ENCODE data around the gene KNDC1.

KNDC1 gene

DNA sequence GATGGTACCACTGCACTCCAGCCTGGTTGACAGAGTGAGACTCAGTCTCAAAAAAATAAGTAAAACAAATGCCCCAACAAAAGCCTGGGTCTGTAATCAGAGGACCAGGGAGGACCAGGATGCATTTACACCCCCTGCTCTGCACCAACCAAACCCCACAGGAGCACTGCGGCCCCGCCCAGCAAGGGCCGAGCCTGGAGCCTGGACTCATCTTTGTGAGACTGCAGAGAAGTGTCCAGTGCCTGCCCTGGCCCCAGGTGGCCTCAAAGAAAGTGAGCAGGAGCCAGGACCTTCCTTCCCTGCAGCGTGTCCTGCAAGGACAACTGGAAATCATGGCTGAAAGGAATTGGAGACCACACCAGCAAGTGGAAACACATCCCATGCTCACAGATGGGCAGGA is 31.6 kb downstream of the KNDC1 start:
- DNase-seq = no peak

GRCh38 chr10:133194151-133194550 is 34.1 kb downstream of the KNDC1 start:
- no peak for DNase-seq

- no peak for DNase-seq
Observed at GRCh38 chr10:133195096-133195495, 35.1 kb downstream of the KNDC1 start.

DNA sequence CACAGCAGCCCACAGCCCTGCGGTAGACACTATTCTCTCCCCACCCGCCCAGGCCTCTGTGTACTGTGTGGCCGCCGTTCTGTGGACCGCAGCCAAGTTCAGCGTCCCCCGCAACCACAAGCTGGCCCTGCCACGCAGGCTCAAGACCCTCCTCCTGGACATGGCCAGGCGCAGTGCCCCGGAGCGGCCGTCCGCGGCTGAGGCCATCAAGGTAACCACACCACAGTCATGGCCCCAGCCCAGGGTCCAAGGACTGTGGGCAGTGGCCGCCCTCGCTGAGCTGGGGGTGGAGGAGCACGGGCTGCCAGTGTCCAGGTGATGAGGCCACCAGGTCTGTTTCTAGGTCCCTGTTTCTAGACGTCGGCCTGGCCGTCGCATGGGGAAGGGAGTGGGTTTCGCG is 35.6 kb downstream of the KNDC1 start:
- no peak for DNase-seq

- no peak for DNase-seq
Observed at GRCh38 chr10:133196221-133196915, 36.3 kb downstream of the KNDC1 start.

DNA sequence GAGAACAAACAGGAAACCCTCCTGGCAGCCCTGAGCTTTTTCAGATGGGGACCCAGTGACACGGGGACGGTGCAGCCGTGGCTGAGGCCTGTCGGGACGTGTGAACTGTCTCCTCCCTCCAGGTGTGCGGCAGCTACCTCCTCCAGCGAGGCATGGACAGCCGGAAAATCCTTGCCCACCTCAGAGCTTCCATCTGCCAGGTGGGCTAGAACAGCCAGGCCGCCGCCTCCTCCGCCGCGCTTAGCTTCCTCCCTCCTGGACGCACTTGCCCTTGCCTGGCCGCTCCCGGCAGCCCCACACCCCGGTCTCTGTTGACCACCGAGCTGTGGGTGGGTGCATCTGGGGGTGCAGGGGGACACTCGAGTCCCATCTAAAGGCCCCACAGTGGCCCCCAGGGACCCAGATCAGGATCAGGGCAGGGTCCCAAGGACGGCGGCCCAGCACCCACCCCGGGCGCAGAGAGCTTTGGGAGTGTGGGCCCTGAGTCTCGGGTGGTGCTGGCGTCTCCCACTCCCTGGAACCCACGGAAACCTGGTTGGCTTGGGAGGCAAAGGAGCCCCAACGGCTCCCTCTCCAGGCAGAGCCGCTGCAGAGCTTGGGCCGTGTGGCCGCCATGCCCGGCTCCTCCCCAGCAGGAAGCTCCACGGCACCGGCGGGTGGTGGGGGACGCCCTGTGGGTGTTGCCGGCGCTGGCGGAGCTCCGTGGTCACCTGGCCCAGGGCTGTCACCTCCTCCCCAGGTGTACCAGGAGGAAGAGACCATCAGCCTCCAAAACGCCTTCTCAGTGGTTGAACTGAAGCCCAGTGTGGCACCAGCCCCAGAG is 37.1 kb downstream of the KNDC1 start:
- DNase-seq = no peak

GRCh38 chr10:133197786-133198185 is 37.8 kb downstream of the KNDC1 start:
- DNase-seq = no peak

- no peak for DNase-seq
Observed at GRCh38 chr10:133198206-133198605, 38.2 kb downstream of the KNDC1 start.

DNA sequence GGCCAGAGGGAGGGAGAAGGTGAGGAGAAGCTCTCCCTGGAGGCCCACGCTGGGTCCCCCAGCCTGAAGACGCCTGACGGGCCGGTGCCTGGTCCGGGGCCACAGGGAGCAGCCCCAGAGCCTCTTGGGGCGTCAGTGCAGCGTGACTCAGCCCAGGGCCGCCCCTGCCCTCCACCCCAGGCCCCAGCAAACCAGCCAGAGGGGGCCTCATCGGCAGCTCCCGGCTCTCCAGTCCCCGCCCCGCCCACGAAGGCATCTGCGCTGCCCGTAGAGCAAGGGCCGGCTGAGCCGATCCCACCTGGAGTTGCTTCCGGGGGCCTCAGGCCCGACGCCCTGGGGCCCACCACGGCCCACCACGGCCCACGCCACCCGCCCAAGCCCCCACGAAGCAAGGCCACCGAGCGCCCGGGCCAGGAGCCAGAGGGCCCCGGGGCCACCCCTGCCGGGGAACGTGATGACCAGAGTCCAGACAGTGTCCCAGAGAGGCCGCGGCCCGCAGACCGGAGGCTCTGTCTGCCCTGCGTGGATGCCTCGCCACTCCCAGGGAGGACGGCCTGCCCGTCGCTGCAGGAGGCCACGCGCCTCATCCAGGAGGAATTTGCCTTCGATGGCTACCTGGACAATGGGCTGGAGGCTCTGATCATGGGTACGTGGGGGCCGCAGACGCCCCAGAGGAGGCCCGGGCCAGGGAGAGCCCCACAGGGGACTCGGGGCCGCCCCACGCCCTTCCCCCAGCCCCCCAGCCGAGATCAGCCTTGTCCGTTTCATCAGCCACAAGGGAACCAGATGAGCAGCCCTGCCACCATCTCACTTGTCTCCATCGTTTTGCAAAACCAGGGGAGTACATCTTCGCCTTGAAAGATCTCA is 38.8 kb downstream of the KNDC1 start:
- DNase-seq = no peak

DNA sequence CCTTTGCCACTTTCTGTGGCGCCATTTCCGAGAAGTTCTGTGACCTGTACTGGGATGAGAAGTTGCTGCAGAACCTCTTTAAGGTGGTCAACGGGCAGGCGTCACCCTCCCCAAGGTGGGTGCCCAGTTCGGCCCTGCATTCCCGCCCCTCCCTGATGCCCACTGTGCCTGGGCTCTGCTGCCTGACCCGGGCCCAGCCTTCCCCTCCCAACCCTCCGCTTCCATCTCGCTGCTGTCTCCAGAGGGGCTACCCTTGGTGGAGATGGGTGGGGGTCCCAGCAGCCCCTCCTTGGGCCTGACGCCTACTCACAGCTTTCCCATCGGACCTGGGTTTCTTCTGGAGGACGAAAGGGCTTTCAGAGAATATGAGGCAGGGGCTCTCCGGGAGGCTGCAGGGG is 39.5 kb downstream of the KNDC1 start:
- DNase-seq = no peak

- no peak for DNase-seq
Observed at GRCh38 chr10:133199992-133200611, 40.1 kb downstream of the KNDC1 start.

- DNase-seq = no peak
Observed at GRCh38 chr10:133200621-133201031, 40.6 kb downstream of the KNDC1 start.

DNA sequence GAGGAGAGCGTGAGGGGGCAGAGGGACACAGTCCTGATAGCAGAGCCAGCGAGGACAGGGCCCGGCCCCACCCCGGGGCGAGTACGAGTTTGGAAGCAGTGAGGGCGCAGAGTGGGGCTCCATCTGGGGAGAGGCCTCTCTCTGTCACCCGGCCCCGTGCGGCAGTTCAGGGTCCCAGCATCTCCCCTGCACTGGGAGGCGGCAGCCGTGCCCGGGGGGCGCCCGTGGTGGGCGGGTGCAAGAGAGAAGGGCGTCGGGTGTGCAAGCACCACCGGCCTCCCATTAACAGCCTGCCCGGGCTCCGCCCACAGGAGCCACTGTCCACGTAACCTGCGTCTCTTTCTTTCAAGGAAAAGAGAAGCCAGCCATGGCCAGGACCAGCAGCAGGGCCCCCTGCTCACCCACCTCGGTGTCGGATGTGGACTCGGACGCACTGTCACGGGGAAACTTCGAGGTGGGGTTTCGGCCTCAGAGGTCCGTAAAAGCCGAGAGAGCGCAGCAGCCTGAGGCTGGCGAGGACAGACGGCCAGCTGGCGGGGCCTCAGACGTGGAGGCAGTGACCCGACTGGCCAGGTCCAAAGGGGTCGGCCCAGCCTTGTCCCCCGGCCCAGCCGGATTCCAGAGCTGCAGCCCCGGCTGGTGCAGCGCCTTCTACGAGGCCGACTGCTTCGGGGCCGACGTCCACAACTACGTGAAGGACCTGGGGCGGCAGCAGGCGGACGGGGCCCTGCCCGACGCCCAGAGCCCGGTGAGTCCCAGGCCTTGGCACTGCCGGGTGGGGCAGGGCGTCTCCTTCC is 41.3 kb downstream of the KNDC1 start:
- no peak for DNase-seq

- no peak for DNase-seq
Observed at GRCh38 chr10:133201948-133202725, 42.1 kb downstream of the KNDC1 start.

DNA sequence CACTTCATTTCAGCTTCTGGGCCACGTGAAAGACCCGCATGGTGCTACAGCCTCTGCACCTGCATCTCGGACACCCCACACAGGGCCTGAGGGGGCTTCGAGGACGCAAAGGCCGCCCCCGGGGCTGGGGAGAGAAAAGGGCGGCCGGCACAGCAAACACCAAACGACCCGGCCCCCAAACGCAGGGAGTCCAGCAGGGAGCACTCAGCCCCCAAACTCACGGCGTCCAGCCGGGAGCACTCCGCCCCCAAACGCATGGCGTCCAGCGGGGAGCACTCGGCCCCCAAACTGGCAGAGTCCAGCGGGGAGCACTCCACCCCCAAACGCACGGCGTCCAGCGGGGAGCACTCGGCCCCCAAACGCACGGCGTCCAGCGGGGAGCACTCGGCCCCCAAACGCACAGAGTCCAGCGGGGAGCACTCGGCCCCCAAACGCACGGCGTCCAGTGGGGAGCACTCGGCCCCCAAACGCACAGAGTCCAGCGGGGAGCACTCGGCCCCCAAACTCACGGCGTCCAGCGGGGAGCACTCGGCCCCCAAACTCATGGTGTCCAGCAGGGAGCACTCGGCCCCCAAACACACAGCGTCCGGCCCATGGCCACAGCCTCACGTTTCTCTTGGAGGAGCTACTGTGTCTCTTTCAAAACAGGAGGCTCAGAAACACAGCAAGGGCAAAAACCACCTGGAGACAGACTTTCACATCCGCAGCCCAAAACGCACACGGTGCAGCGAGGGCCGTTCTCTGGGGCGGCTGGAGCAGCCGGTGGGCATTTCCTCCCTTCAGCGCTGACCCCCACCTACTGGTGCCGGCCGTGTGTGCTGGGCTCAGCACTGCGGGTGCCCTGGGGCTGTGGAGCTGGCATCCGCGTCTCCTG is 43.0 kb downstream of the KNDC1 start:
- no peak for DNase-seq

DNA sequence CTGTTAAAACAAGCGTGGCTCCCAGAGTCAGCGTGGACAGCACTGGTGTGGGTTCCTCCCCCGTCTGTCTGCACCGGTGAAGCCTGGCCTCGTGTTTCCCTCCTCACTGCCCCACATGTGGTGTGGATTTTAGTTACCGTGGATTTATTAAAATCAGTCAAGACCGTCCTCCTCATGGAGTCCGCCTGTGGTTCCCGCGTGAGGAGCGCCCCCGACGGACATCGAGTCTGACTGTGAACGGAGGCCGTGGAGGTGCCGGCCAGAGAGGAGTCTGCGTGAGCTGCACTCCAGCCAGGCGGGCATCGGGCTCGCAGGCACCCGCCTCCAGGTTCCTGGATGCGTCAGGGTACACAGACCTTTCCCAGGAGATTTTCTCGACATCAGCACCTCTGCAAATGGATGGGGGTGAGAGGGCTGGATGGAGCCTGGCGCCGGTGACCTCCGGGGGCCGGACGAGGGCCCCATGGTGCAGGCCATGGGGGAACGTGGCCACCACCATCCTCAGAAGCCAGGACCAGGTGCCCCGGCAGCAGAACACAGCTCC is 43.7 kb downstream of the KNDC1 start:
- DNase-seq = no peak

- no peak for DNase-seq
Observed at GRCh38 chr10:133204226-133205015, 44.4 kb downstream of the KNDC1 start.

DNA sequence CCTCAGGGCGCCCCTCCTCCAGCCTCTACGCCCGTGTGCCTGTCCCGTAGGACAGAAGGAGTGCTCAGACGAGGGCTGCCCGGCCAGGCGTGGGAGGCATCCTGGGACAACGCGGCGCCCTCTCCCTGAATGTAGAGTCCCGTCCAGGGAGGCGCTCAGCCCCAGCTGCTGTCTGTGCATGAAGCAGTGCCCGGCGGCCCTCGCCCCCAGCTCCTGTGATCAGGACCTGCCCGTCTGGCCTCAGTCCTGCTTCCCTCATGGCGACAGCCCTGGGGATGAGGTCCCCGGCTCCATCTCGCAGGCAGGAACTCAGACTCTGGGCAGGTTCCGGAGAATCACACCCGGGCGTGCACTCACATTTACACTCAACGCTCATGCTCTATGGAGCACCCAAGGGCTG is 45.1 kb downstream of the KNDC1 start:
- no peak for DNase-seq
